GM08714 (cell line): ENCODE results near the gene DLX2.
"Not testable (repeated sequence)": the region's sequence is repeated elsewhere in the genome, so short reads cannot be mapped to it uniquely, and the experiment has no call there.

Experiments used
- H3K4me3 ChIP-seq: fragments of 200-500 bp; sonication (Bioruptor generic); 2 replicates; pipeline ENCODE4 v1.5.1; 2014; ENCODE audit warnings: mild to moderate bottlenecking, low read length, inconsistent platforms
- ZNF274 ChIP-seq: IDR thresholded peaks from 2 replicates; pipeline ENCODE4 v1.6.1; 2012; ENCODE audit warnings: mild to moderate bottlenecking, low read depth, low read length

Gene DLX2

DNA sequence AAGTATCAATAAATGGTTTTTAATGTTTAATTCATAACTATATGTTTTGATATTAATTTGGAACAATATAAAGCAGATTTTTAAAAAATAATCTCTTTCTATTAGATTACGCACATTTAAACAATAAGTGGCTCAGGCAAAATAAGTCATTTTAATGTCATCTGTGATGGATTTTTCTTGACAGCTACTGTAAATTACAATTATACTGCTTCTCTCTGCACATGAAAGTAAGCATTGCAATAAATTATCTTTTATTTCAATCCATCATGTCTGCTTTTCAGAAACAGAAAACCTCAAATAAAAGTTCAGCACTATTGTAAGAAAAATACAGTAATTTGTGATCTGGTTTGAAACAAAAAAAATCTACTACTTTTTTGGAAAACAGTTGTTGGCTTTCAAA lies 28.4 kb downstream of the DLX2 start:
- TF ChIP-seq ZNF274: no peak
- H3K4me3 ChIP-seq: no peak overlapping the region

DNA sequence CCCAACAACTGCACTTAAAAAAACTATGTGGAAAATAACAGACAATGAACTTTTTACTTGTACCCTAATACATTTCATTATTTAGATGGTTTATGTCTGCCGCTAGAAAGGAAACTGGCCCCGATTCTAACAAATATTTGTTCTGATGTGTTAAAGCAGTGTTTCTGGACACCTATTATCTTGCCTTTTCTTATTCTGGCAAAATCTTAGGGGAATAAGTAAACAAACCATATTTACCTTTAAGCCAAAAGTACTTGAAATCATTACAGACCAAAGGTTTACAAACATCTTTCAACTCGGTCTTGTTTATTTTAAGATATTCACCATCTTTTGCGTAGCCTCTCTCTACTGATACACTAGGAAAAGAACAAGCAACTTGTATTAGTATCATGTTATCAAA lies 29.2 kb downstream of the DLX2 start:
- no peak overlapping the region for H3K4me3 ChIP-seq
- no peak for TF ChIP-seq ZNF274

DNA sequence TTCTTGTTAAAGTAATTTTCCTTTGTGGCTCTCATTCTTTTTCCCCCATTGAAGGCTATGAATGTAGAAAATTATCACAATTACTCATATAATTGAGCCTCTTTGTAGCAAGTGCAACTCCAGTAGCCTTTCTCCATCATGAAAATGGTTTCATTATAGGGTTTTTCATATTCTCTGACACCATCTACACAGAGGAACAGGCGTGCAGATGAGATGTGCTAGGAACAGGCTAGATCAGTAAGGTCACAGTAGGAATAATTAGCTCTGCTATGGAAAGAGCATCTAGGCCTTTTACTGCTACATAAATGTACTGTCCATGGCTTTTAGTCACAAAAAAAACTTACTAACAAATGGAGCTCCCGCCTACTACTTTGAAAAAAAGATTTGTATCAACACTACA lies 30.0 kb downstream of the DLX2 start:
- H3K4me3 ChIP-seq: no peak overlapping the region
- TF ChIP-seq ZNF274: no peak

DNA sequence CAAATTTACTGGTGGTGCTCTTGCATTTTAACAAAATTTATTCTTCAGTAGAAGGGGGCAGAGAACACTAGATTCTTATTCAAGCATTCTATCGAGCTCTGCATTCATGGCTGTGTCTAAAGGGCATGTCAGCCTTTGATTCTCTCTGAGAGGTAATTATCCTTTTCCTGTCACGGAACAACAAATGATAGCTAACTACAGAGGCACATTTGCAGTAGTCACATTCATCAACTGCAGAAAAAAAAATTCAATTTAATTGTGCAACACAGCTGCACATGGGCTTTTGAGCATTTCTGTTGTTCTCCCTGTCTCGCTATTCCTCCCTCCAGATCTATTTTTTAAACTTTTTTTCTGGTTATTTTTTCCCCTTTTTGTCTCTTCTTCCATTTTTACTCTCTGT lies 30.4 kb downstream of the DLX2 start:
- no peak for TF ChIP-seq ZNF274
- no peak overlapping the region for H3K4me3 ChIP-seq

DNA sequence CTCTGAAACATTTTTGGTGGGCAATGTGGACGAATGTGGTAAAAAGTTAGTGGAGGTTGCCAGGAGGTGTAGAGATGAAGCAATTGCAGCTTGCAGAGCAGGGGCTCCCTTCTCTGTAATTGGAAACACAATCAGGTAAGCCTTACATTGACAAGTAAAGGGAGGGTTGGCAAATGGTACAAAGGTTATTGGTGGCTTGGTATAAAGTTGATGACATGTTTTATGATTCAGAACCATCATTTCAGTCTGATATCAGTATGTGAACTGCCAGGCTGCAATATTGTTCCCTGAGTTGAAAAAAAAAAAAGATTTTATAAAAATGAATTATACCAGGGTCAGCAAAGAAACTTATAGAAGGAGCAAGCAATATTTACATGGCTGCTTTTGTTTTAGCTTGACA lies 31.8 kb downstream of the DLX2 start:
- H3K4me3 ChIP-seq: no peak overlapping the region
- TF ChIP-seq ZNF274: no peak

DNA sequence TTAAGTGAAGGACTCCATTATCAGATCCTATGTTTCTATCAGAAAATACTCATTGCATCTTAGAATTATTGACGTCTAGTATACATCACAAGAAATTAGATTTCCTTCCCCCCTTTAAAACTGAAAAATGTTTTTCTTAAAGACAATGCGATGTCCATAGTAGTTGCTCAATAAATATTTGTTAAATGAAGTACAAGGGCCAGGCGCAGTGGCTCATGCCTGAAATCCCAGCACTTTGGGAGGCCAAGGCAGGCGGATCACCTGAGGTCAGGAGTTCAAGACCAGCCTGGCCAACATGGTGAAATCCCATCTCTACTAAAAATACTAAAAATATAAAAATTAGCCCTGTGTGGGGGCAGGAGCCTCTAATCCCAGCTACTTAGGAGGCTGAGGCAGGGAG lies 34.8 kb downstream of the DLX2 start:
- not testable (repeated sequence) for H3K4me3 ChIP-seq

DNA sequence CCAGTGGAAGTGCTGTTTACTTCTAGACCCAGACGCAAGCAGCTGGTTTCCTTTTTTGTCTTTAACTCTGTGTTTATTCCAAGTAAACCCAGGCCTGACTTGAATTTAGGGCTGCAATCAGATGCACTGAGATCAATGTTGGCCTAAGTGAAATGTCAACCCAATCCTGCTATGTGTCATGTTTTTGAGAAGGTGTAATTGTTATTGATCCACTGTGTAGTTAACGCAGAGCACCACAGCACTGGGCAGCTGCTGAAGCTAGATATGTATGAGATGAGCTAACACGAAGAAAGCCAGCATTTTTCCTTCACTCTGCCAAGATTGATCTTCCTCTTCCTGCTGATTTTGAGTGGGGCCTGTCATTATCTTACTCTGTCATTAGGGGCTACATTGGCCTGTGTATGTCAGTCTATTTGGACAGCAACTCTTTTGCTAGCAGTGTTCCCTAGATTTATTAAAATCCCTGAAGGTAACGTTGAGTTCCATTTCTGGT lies 36.3 kb downstream of the DLX2 start:
- no peak for TF ChIP-seq ZNF274

DNA sequence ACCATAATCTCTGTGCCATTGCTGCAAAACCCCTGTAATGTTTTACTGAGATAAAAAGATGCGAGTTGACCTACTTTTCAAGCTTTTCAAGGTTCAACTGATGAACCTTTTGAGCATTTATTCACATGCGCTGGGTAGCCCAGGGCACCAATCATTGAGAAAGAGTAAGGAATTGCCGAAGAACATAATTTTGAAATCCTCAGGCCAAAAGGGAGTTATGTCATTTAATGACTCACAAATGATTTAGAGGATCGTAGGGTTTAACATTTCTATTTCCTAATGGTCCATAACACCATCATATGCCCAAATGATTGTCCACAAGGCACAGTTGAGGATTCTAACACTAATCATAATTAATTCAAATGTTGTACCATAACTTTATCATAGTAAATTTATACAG lies 37.6 kb downstream of the DLX2 start:
- no peak overlapping the region for H3K4me3 ChIP-seq
- no peak for TF ChIP-seq ZNF274

More for the DNA sequence above, 36.3 kb downstream of the DLX2 start:
- no peak overlapping the region for H3K4me3 ChIP-seq

DNA sequence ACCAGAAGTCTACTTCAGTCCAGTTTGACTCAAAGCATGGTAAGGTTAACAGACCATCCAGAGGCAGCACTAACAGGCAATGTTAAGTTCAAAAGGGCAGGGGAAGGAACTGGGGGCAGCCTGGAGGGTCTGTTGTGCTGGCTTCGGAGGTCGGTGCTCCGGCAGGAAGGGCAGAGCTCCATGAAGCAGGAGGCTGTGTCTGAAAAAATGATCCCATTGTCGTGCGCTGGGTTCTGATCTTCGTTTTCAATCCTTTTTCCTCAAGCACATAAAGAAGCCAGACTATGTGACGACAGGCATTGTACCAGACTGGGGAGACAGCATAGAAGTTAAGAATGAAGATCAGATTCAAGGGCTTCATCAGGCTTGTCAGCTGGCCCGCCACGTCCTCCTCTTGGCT lies 39.3 kb downstream of the DLX2 start:
- H3K4me3 ChIP-seq: no peak overlapping the region
- no peak for TF ChIP-seq ZNF274

DNA sequence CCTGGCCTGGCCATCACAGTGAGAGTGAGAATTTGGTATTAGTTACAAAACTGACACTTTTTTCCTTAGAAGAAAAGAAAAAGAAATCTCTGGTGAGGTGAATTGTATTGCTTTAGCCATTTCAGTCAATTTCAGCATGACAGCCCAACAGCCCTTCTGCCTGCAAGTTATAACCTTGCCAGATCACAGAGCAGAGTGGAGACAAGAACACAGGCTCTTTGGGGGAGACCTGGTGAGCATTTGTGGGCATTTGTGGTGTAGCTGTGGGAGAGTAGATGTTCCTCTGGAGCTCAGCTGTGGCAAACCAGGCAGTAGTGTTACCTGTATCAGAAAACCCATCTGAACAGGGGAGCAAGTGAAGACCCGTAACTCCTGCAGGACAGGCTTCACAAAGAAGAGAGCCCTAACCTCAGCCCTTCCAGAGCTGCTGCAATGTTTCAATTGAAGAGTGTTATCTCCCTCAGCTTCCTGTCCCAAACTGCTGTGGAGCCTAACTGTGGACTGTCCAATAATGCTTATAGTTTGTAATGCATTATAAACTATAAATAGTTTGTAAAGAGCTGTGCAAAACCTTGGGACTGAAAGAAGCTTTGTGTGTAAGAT lies 40.2 kb downstream of the DLX2 start:
- TF ChIP-seq ZNF274: no peak

DNA sequence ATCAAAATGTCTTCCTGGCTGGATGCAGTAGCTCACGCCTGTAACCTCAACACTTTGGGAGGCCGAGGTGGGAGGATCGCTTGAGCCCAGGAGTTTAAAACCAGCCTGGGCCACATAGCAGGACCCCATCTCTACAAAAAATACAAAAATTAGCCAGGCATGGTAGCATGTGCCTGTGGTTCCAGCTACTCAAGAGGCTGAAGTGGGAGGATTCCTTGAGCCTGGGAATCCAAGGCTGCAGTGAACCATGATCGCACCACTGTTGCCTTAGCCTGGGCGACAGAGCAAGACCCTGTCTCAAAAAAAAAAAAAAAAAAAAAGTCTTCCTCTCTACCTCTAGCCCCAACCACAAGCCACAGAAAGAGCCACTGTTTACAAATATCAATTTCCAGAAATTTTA lies 42.6 kb downstream of the DLX2 start:
- not testable (repeated sequence) for H3K4me3 ChIP-seq

More for the DNA sequence above, 40.2 kb downstream of the DLX2 start:
- H3K4me3 ChIP-seq: no peak overlapping the region

DNA sequence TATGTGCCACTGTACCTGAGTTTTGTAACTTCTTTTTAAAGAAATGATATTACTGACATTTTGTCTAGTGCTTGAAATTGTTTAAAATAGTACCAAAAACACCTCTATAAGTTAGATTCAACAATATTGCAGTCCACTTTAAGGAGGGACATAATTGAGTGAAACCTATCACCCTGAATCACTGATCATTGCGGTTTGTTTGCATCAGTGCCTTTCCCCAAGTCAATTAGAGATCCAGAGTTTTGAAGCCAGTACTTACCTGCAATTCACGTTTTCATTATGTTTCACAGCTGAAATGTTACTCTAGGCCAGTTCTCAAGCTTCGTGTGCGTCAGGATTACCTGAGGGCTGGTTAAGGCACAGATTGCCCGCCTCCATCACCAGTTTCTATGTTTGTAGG lies 44.0 kb downstream of the DLX2 start:
- no peak for TF ChIP-seq ZNF274
- no peak overlapping the region for H3K4me3 ChIP-seq

DNA sequence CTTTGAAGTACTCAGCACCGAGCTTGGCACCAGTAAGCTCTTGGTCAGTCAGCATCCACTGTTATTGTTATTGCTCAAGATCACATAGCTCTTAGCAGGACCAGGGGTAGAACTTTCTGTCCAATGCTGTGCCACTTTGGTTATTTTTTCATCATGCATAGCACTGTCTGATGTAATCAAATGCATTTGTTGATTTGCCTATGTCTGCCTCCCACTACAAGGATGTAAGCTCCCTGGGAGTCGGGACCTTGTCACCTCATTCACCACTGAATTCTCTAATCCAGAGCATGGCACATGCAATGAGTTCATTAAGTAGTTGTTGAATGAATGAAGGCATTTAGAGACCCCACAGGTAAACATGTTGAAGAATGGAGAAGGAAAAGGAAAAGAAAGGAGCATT lies 46.4 kb downstream of the DLX2 start:
- no peak overlapping the region for H3K4me3 ChIP-seq
- no peak for TF ChIP-seq ZNF274

DNA sequence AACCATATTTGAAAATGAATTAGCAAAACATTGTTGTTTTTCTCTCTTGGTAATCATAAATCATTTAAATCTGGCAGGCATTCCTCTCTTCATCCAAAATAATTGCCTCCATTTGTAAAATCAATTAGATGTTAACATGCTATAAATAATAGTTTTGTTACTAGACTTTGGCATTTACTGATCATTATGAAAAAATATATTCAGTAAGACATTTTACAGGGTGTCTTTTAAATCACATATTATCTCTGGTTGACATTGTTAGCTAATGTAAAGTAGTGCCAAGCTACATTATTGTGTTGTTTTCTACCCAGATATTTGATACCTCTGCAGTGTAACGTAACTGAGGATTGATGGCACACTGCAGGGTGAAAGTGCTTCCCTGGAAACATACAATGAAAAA lies 49.2 kb downstream of the DLX2 start:
- TF ChIP-seq ZNF274: no peak
- H3K4me3 ChIP-seq: no peak overlapping the region

DNA sequence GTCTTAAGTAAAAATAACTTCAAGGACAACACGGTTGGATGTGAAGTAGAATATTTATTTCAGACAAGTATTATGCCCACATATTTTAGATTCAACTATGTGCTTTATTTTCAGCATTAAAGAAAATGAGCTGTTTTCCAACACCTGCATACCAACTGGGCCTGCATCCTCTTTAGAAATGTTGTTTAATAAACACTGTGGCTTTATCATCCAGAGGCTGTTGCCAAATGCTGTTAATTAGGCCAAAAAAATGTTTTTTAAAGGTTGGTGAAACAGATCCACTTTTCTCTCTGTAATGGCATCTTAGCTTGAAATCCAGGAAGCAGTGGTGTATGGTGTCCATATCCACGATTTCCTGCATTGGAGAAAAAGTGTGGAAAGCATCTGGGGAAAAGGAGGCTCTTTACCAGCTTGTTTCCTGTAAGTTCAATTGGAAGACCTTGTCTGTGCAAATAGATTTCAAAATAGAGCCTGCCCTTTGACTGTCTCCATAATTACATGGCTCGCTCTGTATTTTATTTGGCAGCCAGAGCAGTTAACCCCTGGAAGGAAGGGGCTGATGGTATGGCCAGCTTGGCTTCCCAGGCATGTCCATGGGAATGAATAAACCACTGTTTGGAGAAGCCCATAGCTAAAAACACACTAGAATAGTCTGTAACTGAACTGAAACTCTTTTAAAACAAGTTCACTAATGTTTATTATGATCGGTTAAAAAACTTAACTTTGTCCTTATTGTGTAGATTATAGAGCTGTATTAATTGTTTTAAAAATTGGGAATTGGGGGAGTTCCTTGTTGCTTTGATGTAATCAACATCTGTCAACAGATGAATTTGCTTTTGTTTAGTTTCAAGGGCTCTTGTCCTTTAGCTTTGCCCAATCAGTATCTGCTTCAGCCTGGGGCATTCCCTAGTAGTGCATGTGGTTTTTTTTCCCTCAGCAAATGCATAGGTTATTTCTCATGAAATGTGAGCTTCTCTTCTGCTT lies 50.4 kb downstream of the DLX2 start:
- no peak for TF ChIP-seq ZNF274

DNA sequence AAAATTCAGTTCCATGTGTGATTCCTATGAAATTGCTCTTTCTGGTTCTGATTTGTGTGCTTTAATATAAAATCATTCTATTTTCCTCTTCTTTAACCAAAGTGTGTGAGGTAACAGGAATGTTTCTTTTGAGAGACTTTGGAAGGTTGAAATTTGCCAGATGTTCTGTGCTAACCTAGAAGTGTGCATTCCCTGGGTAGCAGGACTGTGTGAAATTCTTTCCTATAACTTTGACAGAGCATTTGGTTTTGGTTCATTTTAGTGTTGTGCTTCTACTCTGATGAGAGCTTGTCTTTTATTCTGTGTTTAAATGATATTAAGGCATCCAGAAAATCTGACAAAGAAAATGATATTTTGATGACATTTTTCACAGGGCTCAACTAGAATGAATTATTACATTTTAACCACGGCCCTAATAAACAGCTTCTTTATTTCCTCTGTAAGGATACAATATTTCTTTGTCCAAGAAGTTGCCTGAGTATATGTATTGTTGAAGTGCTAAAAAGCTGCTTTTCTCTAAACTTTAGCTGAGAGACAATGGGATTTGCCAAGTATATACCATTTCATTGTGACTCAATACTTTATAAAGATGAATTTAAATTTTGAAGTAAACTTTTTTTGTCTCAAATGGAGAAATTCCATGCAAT lies 52.1 kb downstream of the DLX2 start:
- H3K4me3 ChIP-seq: no peak overlapping the region
- no peak for TF ChIP-seq ZNF274

More for the DNA sequence above, 50.4 kb downstream of the DLX2 start:
- H3K4me3 ChIP-seq: no peak overlapping the region
